HG03060 (cell line): Measurements from ENCODE around the gene PRKAG2.

Experiments
- ATAC-seq: cut with Tn5 transposase; IDR thresholded peaks from one replicate; pipeline ENCODE4 v1.9.1; 2021; ENCODE audit warnings: low read depth, moderate number of reproducible peaks; ENCODE audit not compliant: unreplicated experiment

Gene PRKAG2

GRCh38 chr7:151706277-151707104, 170.4 kb downstream of the PRKAG2 start:
- ATAC-seq = no peak

GRCh38 chr7:151705636-151706276, 171.2 kb downstream of the PRKAG2 start:
- no peak for ATAC-seq

- ATAC-seq = no peak
Measured at GRCh38 chr7:151704960-151705635, 171.8 kb downstream of the PRKAG2 start.

GRCh38 chr7:151704299-151704959, 172.5 kb downstream of the PRKAG2 start:
- no peak for ATAC-seq

GRCh38 chr7:151702961-151703360, 174.0 kb downstream of the PRKAG2 start:
- no peak for ATAC-seq

- ATAC-seq = no peak
Measured at GRCh38 chr7:151700586-151701165, 176.2 kb downstream of the PRKAG2 start.

- no peak for ATAC-seq
Measured at GRCh38 chr7:151699928-151700319, 177.0 kb downstream of the PRKAG2 start.

GRCh38 chr7:151699147-151699927, 177.6 kb downstream of the PRKAG2 start:
- no peak for ATAC-seq

GRCh38 chr7:151697942-151698341, 179.0 kb downstream of the PRKAG2 start:
- ATAC-seq = no peak

GRCh38 chr7:151697515-151697895, 179.4 kb downstream of the PRKAG2 start:
- ATAC-seq = no peak

- no peak for ATAC-seq
Measured at GRCh38 chr7:151696721-151697514, 180.0 kb downstream of the PRKAG2 start.

- ATAC-seq = no peak
Measured at GRCh38 chr7:151695951-151696541, 180.9 kb downstream of the PRKAG2 start.

GRCh38 chr7:151694828-151695580, 181.9 kb downstream of the PRKAG2 start:
- ATAC-seq = no peak

GRCh38 chr7:151694441-151694827, 182.5 kb downstream of the PRKAG2 start:
- no peak for ATAC-seq

GRCh38 chr7:151693140-151693539, 183.8 kb downstream of the PRKAG2 start:
- ATAC-seq = no peak

GRCh38 chr7:151692721-151693120, 184.2 kb downstream of the PRKAG2 start:
- ATAC-seq = no peak

GRCh38 chr7:151691449-151691848, 185.5 kb downstream of the PRKAG2 start:
- ATAC-seq = no peak

- no peak for ATAC-seq
Measured at GRCh38 chr7:151690606-151691005, 186.3 kb downstream of the PRKAG2 start.
